GM19455 (cell line): ENCODE measurements around the gene OR5I1.
"Not testable (repeated sequence)": the region's sequence is repeated elsewhere in the genome, so short reads cannot be mapped to it uniquely, and the experiment has no call there.

Experiments
- ATAC-seq: cut with Tn5 transposase; IDR thresholded peaks from one replicate; pipeline ENCODE4 v1.9.1; 2021; ENCODE audit not compliant: unreplicated experiment

Gene OR5I1

DNA sequence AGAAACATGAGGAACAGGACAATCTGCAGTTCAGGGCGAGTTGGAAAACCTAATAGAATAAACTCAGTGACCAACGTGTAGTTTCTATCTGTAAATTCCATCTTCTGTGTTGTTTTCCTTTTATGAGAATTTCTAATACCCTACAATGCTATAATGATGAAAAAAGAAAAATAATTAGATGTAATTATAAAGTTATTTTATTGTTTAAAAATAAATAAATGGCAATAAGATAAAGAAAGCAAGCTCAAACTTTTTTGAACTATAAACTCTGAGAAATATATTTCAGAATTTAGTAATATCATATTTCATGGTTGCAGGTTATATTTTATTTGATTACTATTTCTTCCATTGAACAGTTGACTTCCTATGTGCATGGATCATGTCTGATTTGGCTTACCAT is at the start of gene OR5I1:
Gene OR5I1, minus strand, starts transcription at position 101 of the 400 bp plus-strand sequence. Its CDS starts 0 bp downstream, at position 101.
- ATAC-seq = no peak

GRCh38 chr11:55970935-55971334 is 34.7 kb upstream of the OR5I1 start:
- no peak for ATAC-seq

DNA sequence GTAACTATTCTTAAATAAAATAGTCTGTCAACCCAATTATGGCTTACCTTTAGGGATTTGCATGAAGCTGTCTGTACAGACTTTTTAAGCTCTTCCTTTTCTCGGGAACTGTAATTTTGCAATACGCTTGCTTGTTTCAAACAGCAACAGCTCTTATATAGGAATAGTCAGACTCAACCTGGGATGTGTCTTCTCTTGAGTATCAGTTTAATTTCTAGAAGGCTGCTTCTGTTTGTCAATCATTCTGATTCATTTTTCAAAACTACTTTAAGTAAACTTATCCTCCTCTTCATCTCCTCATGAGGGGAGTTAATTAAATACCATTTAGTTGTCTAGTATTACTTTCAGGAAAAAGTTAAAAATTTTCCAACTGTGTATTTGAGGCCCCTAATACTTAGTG is 33.6 kb upstream of the OR5I1 start, which contains the start of gene OR10AG1:
Gene OR10AG1, minus strand, starts transcription at position 101 of the 400 bp plus-strand sequence. Its CDS starts 38 bp downstream, at position 63.
- no peak for ATAC-seq

DNA sequence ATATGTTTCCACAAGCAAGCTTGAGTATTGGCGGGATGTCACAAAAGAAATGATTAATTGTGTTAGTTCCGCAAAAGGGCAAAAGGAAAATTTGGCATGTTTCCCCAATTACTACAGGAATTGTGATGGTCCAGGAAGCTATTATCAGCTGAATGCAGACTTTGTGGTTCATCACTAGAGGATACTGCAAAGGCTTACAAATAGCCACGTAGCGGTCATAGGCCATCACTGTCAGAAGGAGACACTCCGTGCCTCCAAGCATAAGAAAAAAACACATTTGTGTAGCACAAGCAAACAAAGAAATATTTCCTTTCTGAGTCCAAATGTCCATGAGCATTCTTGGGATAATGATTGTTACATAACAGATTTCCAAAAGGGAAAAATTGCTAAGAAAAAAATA is 31.7 kb upstream of the OR5I1 start:
- no peak for ATAC-seq

- no peak for ATAC-seq
These were observed 30.2 kb upstream of the OR5I1 start for GRCh38 chr11:55966391-55966790.

- no peak for ATAC-seq
These were observed 20.3 kb upstream of the OR5I1 start for GRCh38 chr11:55956521-55956920.

DNA sequence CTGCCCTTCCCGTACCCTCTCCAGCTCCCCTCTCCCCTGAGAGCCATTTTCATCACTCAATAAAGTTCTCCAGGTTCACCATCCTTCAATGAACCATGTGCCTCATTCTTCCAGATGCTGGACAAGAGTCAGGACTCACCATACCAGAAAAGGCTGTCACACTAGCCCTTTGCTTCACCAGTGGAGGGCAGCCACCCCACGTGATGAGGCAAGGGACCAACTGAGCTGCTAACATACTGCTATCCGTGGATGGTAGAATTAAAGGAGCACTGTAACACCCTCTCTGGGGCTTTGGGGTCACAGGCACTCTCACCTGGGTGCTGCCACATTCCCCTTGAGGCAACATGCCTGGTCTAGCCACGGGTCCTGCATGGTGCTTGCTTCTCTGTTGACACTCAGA is 13.1 kb upstream of the OR5I1 start:
- ATAC-seq = no peak

DNA sequence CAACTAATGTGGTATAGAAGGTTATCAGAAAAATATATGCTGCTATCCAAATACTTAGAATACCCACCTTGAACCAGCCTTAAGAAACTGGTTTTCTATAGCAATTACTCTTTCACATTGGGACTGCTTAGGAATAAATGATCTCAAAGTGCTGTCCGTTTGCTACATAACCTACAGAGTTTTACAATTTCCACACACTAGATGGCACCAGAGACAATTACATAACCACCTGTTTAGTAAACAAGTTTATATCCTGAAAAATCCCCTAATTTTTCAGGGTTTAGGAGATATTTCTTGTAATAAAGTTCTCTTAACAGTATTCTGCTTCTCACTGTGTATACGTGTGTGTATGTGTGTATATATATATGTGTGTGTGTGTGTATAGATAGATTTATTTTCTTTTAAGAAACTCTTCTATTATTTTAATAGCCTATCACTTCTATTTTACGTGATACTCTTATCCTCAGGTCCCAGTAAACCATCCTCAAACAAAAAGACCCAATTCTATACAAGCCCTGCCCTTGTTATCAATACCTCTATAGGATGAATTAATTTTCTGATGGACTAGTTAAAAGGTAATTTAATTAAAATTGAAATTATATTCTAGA is 6.7 kb upstream of the OR5I1 start:
- no peak for ATAC-seq

DNA sequence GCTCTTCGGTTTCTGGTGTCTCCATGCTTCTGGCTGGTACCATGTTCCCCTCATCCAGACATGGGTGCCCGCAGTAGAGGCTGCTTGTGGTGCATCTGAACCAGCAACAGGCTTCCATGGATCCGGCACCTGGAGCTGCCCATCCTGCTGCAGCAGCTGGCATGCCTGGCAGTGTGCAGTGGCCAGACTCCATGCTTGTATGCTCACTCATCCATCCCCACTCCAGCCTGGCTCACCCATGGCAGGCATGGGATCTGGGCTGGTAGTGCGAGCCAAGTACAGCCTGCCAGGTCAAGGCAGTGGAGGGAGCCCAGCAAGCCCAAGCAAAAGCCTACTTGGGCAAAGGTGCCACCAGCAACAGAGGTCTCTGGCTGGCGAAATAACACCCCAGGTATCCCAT is 15.7 kb downstream of the OR5I1 start:
- ATAC-seq = no peak

GRCh38 chr11:55914482-55914881 is 21.7 kb downstream of the OR5I1 start, which contains the start of gene OR5W2:
Gene OR5W2 (minus strand): TSS chr11:55914582. CDS start chr11:55914582, 0 bp downstream.
- ATAC-seq = no peak

DNA sequence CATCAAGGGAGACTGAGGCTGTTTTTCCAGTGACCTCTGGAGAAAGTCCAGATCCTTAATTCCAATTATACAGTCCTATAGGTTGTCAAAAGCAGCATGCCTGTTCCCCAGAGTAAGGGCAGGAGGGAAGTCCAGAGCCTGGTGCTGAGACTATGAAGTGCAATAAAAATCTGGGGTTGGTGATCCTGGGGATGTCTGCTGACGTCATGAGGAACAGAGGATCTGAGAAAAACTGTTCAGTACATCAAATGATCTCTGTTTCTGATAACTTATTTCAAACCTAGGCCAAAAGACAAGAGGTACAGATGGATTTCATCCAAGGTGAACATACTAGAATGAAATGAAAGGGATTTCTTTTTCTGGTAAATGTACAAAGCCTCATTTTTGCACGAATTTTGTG is 33.9 kb downstream of the OR5I1 start:
- no peak for ATAC-seq

DNA sequence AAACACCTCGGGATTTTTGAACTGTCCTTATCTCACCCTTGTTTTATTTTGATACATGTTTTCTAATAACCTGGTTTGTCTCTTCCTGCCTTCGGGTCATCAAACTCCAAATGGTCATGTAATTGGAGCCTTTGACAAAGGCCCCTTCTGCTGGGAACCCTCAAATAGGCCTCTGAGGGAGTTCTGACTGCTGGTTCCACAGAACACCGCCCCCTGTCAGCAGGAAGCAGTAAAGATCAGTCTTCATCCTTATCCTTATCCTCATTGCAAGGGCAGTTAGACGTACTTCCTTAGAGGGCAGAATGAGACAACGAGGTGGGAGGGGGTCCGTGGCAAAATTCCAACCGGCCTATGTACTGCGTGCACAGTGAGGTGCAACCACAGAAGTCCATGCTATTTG is 41.0 kb downstream of the OR5I1 start:
- ATAC-seq = no peak

DNA sequence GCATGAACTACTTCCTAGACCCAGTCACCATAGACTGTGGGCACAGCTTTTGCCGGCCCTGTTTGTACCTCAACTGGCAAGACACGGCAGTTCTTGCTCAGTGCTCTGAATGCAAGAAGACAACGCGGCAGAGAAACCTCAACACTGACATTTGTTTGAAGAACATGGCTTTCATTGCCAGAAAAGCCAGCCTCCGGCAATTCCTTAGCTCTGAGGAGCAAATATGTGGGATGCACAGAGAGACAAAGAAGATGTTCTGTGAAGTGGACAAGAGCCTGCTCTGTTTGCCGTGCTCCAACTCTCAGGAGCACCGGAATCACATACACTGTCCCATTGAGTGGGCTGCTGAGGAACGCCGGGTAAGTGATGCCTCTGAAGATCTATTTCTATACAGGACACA is 50.7 kb downstream of the OR5I1 start:
- ATAC-seq = not testable (repeated sequence)
